Kidney (tissue), 14 donors: Measurements from ENCODE around the gene ADAM30. TPM values are rescaled to one million over a fixed set of nuclear protein-coding genes. Genes with fewer than 3 reads are reported as not detected.

ENCODE experiments used
- DNase-seq, 5 donors: peaks; one replicate each; pipeline ENCODE4 v3.0.0-alpha.2; 2013 to 2020
- FAIRE-seq: peaks from 2 replicates; lab custom pipeline; 2012; peaks lifted over from hg19 to GRCh38; lab: Jason Lieb, UNC
- H3K27ac ChIP-seq, 2 donors: one replicate each; pipeline ENCODE4 v1.7.0; 2013; ENCODE audit warnings: low read depth in 2 of 2, low read length in 2 of 2, inconsistent platforms in 1 of 2
- H3K27me3 ChIP-seq: one replicate; pipeline ENCODE4 v1.7.1; 2013; ENCODE audit warnings: low read length, inconsistent platforms; ENCODE audit not compliant: control insufficient read depth, insufficient read depth
- H3K36me3 ChIP-seq, 3 donors: one replicate each; pipeline versions ENCODE4 v1.7.0 to v1.7.1; 2013; ENCODE audit warnings: low read length in 3 of 3, control low read depth in 1 of 3, inconsistent platforms in 1 of 3; ENCODE audit not compliant: insufficient read depth in 3 of 3, control insufficient read depth in 2 of 3
- H3K4me1 ChIP-seq, 3 donors: one replicate each; pipeline versions ENCODE4 v1.7.0 to v1.7.1; 2013; ENCODE audit warnings: low read length in 3 of 3, inconsistent platforms in 1 of 3, low read depth in 1 of 3; ENCODE audit not compliant: control insufficient read depth in 2 of 3, insufficient read depth in 2 of 3
- H3K4me3 ChIP-seq, 3 donors: one replicate each; pipeline versions ENCODE4 v1.7.0 to v1.8.1; 2013; ENCODE audit warnings: low read length in 3 of 3, control low read depth in 1 of 3, inconsistent platforms in 1 of 3
- H3K9ac ChIP-seq, 3 donors: one replicate each; pipeline versions ENCODE4 v1.7.0 to v1.7.1; 2013; ENCODE audit warnings: low read length in 3 of 3, control low read depth in 1 of 3, inconsistent platforms in 1 of 3
- H3K9me3 ChIP-seq, 3 donors: one replicate each; pipeline versions ENCODE4 v1.7.0 to v1.7.1; 2013; ENCODE audit warnings: low read length in 3 of 3, control low read depth in 1 of 3, inconsistent platforms in 1 of 3; ENCODE audit not compliant: control insufficient read depth in 2 of 3, insufficient read depth in 1 of 3
- intact Hi-C: fragments of 100-400 bp; cut with DNase I; formaldehyde crosslinking; loops from one replicate; pipeline ENCODE4 v1.11.1; 2022
- polyA plus RNA-seq: library from polyadenylated mRNA; stranded (reverse); fragments of 350-450 nt; fragmentation: Illumina TruSeq; extraction: RNeasy Lipid Tissue Mini Kit (QIAGEN cat#74804); gene quantifications from one replicate; pipeline ENCODE4 v1.2.3, GENCODE V29; 2014; ENCODE audit warnings: low read depth, low replicate concordance; ENCODE audit not compliant: insufficient read depth
- total RNA-seq: library from RNA; stranded (reverse); fragmentation: NEBNext Ultra II Directional; extraction: Animal tissue kit (Norgen Biotek cat#: 25700); gene quantifications from one replicate; pipeline ENCODE4 v1.2.1, GENCODE V29; 2021
- TF ChIP-seq, protein P1 (sequence below): IDR thresholded peaks from 3 replicates; pipeline ENCODE4 v1.5.1; 2012; ENCODE audit warnings: mild to moderate bottlenecking, moderate library complexity, borderline replicate concordance; ENCODE audit not compliant: insufficient read depth; ENCODE audit errors: extremely low read depth
- donor health status: control.
- donor health status: control.
- donor health status: control.
- donor health status: control.
- donor health status: control.
- donor health status: DM: yes; HTN: yes; CAD: no.
- donor health status: Normal renal cell carcinoma (clear cell type).

ADAM30 gene
- total and polyA plus RNA-seq, 2 donors from 2014 or later = not detected

DNA sequence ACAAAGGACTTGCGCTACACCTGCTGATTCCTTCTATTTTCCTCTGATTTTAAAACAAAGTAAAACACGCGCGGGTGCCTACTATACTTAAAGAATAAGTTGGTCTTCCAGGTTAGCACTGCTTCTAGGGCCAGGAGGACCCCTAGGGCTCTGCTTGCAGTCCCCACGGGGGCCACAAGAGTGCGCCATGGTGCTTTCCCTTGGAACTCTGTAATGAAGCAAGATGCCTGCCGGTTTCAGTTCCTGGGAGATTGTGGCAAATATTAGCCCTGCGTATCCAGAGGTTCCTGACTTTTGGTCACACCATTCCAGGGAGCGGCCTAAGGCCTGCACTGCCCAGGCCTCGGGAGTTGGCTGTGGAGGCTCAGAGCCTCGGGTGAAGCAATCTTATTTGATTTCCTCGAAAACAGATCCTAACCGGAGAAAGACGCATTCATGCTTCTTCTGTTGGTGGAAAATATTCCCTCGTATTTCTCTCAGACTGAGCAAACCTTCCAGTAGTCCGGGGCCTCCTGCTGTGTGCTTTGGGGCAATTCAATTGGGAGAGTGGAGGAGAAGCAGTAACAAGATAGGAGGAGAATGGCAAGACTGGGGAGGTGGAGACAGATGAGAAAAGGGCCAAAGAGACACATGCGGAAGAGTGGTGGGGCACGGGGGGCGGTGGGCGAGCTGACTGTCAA, 25.3 kb downstream of the ADAM30 start:
- Histone ChIP-seq H3K27ac (no peak overlapping the region), H3K27me3 (no peaks in the 10 kb centered on the region), H3K36me3 (no peaks in the 10 kb centered on the region), H3K9me3 (no peaks in the 10 kb centered on the region), H3K4me3 (peak overlapping the region in 1 of 3 donors; percentile 45), H3K9ac (no peak overlapping the region), H3K4me1 (peaks cover 0 to 4% (median 0%) of the 10 kb centered on the region in 3 donors)
- intact Hi-C loops = no loop called here
- FAIRE-seq = no peak
- peak; percentile 85 to 92 (median 91) for DNase-seq
- TF ChIP-seq, protein P1, sequence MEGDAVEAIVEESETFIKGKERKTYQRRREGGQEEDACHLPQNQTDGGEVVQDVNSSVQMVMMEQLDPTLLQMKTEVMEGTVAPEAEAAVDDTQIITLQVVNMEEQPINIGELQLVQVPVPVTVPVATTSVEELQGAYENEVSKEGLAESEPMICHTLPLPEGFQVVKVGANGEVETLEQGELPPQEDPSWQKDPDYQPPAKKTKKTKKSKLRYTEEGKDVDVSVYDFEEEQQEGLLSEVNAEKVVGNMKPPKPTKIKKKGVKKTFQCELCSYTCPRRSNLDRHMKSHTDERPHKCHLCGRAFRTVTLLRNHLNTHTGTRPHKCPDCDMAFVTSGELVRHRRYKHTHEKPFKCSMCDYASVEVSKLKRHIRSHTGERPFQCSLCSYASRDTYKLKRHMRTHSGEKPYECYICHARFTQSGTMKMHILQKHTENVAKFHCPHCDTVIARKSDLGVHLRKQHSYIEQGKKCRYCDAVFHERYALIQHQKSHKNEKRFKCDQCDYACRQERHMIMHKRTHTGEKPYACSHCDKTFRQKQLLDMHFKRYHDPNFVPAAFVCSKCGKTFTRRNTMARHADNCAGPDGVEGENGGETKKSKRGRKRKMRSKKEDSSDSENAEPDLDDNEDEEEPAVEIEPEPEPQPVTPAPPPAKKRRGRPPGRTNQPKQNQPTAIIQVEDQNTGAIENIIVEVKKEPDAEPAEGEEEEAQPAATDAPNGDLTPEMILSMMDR = peak; percentile 86

DNA sequence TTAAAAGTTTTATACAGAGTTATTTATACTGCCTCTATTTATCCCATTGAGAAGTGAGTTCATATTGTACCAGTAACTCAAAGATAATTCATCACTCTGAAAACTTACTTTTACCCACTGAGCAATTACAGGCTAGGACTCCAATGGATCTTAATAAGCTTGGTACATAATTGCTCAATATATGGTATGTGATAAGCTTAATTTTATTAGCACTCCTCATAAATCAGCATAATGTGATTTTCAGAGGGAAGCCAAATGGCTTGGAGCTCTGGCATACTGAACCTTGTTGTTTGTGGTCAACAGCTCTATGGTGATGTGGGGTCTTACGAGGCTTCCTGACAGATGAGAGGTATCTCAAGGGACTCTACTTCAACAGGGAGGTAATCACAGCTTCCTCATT, 26.3 kb downstream of the ADAM30 start:
- TF ChIP-seq, protein P1 = no peak
- no peaks in the 10 kb centered on the region for H3K9me3 ChIP-seq
- no peaks in the 10 kb centered on the region for H3K36me3 ChIP-seq
- H3K27me3 ChIP-seq = no peaks in the 10 kb centered on the region
- peaks cover 0 to 4% (median 0%) of the 10 kb centered on the region in 3 donors for H3K4me1 ChIP-seq
- H3K27ac ChIP-seq = no peak overlapping the region
- no peak overlapping the region for H3K4me3 ChIP-seq
- DNase-seq = no peak
- no peak for FAIRE-seq
- intact Hi-C loops = no loop called here
- no peak overlapping the region for H3K9ac ChIP-seq

DNA sequence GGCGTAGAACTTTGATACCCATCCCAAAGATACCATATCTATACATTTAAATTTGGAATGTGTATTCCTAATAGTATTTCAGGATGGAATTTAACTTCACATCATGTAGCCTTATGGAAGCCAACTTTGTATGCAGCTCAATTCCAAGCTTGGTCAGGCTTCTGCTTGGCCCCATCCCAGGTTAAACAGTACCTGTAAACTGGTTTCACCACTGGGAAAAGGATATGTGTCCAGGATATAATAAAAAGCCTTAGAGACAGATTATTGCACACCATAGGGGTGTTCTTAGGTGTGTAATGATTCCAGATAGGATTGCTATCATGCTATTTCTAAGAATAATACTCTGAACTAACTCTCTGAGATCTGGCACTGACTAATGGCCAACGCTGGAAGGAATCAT, 28.1 kb downstream of the ADAM30 start:
- Histone ChIP-seq H3K9ac (no peak overlapping the region), H3K36me3 (no peaks in the 10 kb centered on the region), H3K4me3 (no peak overlapping the region), H3K9me3 (no peaks in the 10 kb centered on the region), H3K4me1 (no peaks in the 10 kb centered on the region), H3K27me3 (no peaks in the 10 kb centered on the region), H3K27ac (no peak overlapping the region)
- TF ChIP-seq, protein P1 = no peak
- FAIRE-seq (no peak), DNase-seq (no peak)
- intact Hi-C loops = no loop called here
